GM21528 (cell line): ENCODE measurements around the gene DPM1.

ENCODE experiments used
- ATAC-seq: cut with Tn5 transposase; IDR thresholded peaks from one replicate; pipeline ENCODE4 v1.9.1; 2021; ENCODE audit warnings: mild to moderate bottlenecking, moderate library complexity; ENCODE audit not compliant: unreplicated experiment, low FRiP score

Gene DPM1

DNA sequence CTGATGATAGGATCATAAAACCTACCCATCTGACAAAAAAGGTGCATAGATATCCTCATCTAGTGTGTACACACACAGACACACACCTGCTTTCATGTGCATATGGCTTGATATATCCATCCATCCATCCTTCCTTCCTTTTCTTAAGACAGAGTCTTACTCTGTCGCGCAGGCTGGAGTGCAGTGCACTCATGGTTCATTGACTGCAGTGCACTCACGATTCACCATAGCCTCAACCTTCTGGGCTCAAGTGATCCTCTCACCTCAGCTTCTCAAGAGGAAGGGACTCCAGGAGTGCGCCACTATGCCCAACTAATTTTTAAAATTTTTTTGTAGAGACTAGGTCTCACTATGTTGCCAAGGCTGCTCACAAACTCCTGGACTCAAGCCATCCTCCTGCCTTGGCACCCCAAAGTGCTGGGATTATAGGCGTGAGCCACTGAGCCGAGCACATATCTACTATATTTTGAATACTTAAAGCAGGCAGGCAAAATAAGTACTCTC lies 54.2 kb downstream of the DPM1 start:
- no peak for ATAC-seq

DNA sequence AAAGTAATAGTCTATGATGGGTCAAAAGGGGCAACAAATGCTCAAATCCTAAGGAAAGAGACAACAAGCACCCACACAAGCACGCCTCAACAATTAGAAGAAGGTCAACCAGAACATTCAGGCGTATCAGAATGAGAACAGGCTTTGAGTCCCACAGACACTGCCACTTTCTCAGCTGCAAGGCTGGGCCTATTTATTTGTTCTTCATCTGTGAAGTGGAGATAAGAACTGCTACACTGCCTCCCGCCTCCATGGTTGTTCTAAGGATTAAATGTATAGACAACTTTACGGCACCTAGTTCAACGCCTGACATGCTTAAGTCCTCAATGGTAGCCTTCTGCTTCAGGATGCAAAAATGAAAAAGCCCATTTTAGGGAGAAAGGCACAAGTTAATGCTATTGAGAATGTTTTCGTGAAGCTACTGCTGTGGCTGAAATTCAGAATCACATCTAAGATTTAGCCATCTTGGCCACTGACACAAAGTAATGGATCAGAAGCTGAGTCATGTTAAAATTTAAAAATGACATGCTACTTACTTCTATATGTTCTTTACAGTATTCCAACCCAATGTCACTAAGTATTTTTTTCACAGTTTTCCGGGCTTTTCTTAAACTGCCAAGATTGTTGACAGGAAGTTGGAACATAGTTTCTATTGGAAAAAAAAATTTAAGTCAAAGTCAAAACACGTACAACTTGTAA lies 54.8 kb downstream of the DPM1 start:
- ATAC-seq = no peak

DNA sequence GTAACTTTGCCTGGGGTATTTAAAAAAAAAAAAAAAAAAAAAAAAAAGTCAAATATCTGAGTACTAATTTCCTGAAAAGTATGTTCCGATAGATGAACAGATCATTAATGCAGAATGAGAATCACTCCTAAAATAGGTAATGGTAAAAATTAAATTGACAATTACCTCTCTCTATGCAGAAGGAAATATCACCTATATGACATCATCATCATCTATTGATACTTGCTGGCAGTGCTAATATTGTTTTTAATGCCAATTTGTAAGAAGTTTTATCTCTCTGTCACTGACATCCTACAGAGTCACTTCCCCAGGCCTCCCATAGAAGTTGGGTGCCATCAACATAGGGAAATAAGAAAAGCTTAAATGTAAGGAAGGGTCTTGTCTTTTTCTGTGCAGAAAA lies 57.0 kb downstream of the DPM1 start:
- no peak for ATAC-seq

DNA sequence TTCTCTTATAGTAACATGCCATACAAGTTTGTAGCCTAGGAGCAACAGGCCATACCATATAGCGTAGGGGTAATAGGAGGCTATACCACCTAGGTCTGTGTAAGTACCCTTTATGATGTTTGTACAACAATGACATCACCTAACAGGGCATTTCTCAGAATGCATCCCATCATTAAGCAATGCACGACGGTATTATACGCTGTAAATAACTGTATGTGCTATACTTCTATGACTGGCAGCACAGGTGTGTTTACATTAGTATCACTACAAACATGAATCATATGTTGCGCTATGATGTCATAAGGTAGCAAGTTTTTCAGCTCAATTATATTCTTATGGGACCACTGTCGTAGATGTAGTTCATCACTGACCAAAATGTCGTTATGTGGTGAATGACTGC lies 58.1 kb downstream of the DPM1 start:
- no peak for ATAC-seq

DNA sequence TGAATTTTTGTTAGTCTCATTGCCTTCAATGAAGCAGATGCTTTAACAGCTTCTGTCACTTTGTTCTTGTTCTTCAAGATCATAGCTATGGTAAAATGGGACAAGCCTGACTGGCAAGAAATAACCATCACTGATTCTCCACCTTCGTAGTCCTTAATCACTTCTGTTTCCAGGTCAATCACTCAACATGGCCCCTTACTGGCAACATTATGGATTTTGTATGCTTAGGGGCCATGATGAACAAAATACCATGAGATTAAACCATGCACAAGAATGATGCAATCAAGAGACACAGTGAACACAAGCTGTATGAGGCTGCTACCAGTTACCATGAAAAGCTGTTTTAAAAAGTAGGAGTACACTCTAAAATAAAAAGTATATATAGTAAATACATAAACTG lies 59.9 kb downstream of the DPM1 start:
- ATAC-seq = no peak

DNA sequence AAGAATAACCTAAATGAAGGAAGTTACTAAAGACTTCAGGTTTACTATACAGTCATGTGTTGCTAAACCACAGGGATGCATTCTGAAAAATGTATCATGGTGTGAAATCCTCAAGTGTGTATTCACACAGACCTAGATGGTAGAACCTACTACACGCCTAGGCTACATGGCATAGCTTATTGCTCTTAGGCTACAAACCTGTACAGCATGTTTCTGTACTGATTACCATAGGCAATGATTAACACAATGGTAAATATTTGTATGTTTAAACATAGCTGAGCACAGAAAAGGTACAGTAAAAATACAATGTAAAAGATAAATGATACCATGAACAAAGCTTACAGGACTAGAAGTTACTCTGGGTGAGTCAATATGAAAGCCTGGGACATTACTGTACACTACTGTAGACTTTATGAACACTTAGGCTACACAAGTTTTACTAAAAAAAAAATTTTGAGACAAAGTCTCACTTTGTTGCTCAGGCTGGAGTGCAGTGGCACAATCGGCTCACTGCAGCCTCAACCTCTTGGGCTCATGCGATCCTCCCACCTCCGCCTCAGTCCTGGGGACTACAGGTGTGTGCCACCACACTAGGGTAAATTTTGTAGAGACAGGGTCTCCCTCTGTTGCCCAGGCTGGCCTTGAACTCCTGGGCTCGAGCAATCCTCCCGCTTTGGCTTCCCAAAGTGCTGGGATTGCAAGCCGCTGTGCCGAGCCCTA lies 63.1 kb downstream of the DPM1 start:
- ATAC-seq = no peak

DNA sequence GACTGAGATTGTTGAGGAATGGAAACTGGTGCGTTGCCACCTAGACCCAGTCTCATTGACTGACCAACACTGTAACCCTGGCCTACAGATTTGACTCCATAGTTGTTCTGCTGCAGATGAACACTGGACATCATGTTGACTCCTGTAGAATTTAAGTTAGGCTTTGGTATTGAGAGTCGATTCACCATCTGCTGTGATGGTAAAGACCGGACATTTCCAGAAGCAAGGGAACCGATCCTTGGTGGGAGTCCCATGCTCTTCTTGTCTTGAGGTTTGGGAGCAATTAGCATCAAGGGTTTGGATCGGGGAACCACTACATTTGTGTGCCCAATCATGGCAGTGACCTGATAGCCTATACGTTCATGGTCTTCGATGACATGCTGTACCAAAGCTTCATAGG lies 64.7 kb downstream of the DPM1 start:
- ATAC-seq = no peak

DNA sequence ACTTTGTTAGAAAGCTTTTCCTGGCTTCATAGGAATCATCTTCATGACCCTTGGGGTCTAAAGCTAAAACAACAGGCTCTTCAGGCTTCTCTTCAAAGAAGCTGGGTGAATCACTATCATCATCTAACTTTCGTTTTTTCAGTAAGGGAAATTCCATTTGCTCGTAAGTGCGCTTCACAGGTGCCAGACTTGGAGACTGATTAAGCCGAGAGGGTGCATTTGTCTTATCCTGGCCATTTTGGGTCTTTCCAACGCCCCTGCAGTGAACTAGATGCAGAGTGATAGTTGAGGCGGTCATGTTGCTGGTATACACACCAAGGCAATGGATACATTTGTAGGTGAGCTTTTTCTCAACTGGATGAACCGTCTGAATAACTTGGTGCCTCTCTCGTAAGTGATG lies 65.9 kb downstream of the DPM1 start:
- no peak for ATAC-seq

DNA sequence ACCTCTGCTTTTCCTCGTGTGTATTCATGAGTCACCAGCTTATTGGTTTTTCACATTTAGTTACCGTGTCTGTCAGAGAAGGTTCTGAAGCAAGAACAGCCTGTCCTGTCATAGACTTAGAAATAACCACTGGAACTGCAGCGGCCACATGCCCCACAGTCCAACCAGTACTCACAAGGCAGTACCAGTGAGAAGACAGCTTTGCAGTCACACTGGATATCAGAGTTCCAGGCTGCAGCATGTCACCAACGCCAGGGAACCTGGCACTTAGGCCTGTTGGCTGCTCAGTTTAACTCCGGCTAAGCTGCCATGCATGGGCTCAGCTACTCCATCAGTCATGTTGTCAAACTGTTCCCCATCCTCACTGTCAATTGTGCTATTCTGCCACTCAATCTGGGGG lies 67.2 kb downstream of the DPM1 start:
- ATAC-seq = no peak

DNA sequence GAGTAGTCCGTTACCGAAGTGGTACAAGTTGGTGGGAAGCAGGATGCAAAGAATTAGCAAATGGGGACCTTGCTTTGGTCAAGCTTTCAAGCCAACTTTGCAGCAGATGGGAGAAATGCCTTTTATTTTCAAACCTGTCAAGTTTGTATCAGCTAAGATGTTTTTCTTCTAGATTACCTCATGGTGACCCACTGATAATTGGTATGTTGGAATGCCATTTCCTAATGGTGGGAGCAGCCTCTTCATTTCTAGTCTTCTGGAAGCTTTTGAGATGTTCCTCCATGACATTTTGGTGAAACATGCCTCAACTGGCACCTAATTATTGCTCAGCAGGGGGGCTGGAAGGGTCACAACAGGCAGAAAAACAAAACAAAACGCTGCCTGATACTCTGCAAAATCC lies 70.8 kb downstream of the DPM1 start:
- no peak for ATAC-seq

DNA sequence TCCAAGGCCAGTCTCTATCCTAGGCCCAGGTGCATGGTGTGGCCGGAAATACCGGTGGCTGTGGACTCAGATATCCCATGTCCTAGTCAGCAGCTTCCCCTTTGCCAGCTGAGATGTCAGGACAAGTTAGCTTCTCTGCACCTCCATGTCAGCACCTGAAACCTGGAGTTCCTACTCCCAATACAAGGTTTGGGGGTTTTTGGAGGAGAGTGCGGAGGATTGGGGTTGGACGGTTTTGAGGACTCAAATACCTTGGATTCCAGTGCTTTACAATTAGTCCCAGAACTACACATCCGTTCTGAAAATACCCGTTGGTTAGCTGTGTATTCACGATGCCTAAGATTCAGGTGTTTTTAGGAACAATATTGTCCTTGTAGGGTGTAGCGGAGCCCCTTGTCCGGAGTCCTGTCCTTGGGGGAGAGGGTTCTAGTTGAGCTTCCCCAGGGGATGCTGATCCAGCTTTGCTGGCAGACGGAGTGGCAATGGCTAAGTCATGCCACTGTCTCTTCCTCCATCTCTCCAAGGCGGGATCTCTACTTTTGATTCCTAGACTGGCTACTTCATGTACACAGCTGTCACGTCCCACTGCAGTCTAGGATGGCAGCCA lies 72.0 kb downstream of the DPM1 start:
- no peak for ATAC-seq

DNA sequence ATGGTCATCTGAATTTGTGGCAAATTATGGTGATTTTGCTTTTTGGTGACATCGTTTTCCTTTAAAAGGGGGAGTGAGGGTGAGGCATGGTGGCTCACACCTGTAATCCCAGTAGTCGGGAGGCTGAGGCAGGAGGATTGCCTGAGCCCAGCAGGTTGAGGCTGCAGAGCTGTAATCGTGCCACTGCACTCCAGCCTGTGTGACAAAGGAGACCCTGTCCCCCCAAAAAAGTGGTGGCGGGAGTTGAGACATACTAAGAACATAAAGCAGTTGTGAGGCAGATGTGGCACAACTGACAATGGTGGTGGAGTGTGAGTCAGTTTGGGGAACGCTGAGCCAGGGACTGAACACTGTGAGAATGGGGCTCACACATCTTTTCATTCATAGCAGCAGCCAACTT lies 72.6 kb downstream of the DPM1 start:
- no peak for ATAC-seq

DNA sequence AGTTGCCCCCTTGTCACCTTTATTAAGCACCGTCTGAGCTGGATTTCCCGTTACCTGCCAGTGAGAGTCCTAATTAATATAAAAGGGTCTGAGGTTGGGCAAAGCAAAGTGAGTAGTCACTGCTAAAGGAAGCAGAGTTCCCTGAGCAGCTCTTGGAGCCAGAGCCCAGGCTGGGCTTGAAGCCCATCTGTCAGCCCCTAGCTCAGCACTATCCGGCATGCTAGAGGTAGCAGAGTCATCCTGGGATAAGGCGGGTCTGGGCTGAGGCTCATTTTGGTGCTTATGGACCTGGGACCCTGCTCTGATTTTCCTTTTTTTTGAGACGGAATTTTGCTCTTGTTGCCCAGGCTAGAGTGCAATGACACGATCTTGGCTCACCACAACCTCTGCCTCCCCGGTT lies 73.3 kb downstream of the DPM1 start:
- ATAC-seq = no peak
